GM12878 (cell line): ENCODE results near the gene SMC5. TPM values are rescaled to one million over a fixed set of nuclear protein-coding genes. Genes with fewer than 3 reads are reported as not detected.
"Not testable (repeated sequence)": the region's sequence is repeated elsewhere in the genome, so short reads cannot be mapped to it uniquely, and the experiment has no call there.

Experiments used
- ATAC-seq: fragments of 200-7000 bp; cut with Tn5 transposase; 3 replicates; pipeline ENCODE4 v1.9.1; 2020; ENCODE audit warnings: mild to moderate bottlenecking, moderate library complexity
- BruUV-seq: library from RNA; stranded (reverse); fragments of 400-500 nt; replicated peaks from 2 replicates; lab custom pipeline; 2021; lab: Mats Ljungman, UMichigan
- CTCF ChIA-PET: fragments of 300-600 bp; sonication (Branson Sonifier 250); formaldehyde crosslinking; extraction: SDS; loops from one replicate; lab custom pipeline; 2021; ENCODE audit warnings: inconsistent platforms; lab: Yijun Ruan, JAX
- POLR2A ChIA-PET: fragments of 350-600 bp; formaldehyde crosslinking; extraction: SDS; loops from one replicate; lab custom pipeline; 2021; ENCODE audit warnings: inconsistent platforms; lab: Charles Lee
- RAD21 ChIA-PET: fragments of 300-600 bp; sonication (Branson Sonifier 250); formaldehyde crosslinking; loops from one replicate; lab custom pipeline; 2023; ENCODE audit warnings: antibody characterized with exemption; ENCODE audit not compliant: unreplicated experiment; lab: Charles Lee
- SMC1A ChIA-PET: fragments of 300-600 bp; sonication (Branson Sonifier 250); formaldehyde crosslinking; loops from one replicate; lab custom pipeline; 2023; ENCODE audit not compliant: unreplicated experiment, uncharacterized antibody; lab: Charles Lee
- DNase-seq: peaks from one replicate; pipeline ENCODE4 v3.0.0-alpha.2; 2011; ENCODE audit warnings: low read depth, low spot score
- FAIRE-seq: peaks from 3 replicates; lab custom pipeline; 2011; peaks lifted over from hg19 to GRCh38; lab: Jason Lieb, UNC
- H2AFZ ChIP-seq: 2 replicates; pipeline ENCODE4 v1.6.0; 2011; ENCODE audit warnings: low read depth, low read length, control low read depth; ENCODE audit not compliant: control insufficient read depth
- H3K27ac ChIP-seq: 2 replicates; pipeline ENCODE4 v1.5.1; 2011; ENCODE audit warnings: control low read depth; ENCODE audit not compliant: control insufficient read depth, insufficient read depth
- H3K27me3 ChIP-seq, 2 experiments: replicated peaks in 1 of 2; 2 replicates each; pipeline versions ENCODE4 v1.6.0 to v1.6.1; 2011; ENCODE audit warnings: low read length in 1 of 2; ENCODE audit not compliant: control insufficient read depth in 2 of 2, insufficient read depth in 2 of 2
- H3K36me3 ChIP-seq, 2 experiments: 2 replicates each; pipeline ENCODE4 v1.5.1; 2011; ENCODE audit warnings: low read length in 1 of 2; ENCODE audit not compliant: control insufficient read depth in 2 of 2, insufficient read depth in 2 of 2
- H3K4me1 ChIP-seq: 2 replicates; pipeline ENCODE4 v1.6.1; 2011; ENCODE audit warnings: mild to moderate bottlenecking, low read length, moderate library complexity, mixed read lengths; ENCODE audit not compliant: control insufficient read depth, insufficient read depth
- H3K4me2 ChIP-seq: 2 replicates; pipeline ENCODE4 v1.6.0; 2011; ENCODE audit warnings: control low read depth; ENCODE audit not compliant: control insufficient read depth, insufficient read depth
- H3K4me3 ChIP-seq: fragments of 200-600 bp; sonication (generic); 2 replicates; pipeline ENCODE4 v1.5.1; 2016
- H3K79me2 ChIP-seq: 2 replicates; pipeline ENCODE4 v1.6.0; 2011; ENCODE audit warnings: low read length; ENCODE audit not compliant: control insufficient read depth, insufficient read depth
- H3K9ac ChIP-seq: 2 replicates; pipeline ENCODE4 v1.8.0; 2011; ENCODE audit warnings: low read length, control low read depth, mixed read lengths; ENCODE audit not compliant: control insufficient read depth, insufficient read depth
- H3K9me3 ChIP-seq: replicated peaks from 3 replicates; pipeline ENCODE4 v1.5.1; 2011; ENCODE audit warnings: mild to moderate bottlenecking, low read length; ENCODE audit not compliant: control insufficient read depth, insufficient read depth
- H4K20me1 ChIP-seq: 2 replicates; pipeline ENCODE4 v1.6.0; 2011; ENCODE audit not compliant: control insufficient read depth, insufficient read depth
- BCL11A ChIP-seq: IDR thresholded peaks from 2 replicates; pipeline ENCODE4 v1.6.1; 2011; ENCODE audit warnings: low read depth, low read length
- BRCA1 ChIP-seq: IDR thresholded peaks from 2 replicates; pipeline ENCODE4 v1.6.1; 2011; ENCODE audit warnings: low read depth, low read length, improper control_type of control experiment
- CHD4 ChIP-seq: fragments of 200-600 bp; sonication (generic); IDR thresholded peaks from 2 replicates; pipeline ENCODE4 v1.6.1; 2016; ENCODE audit warnings: mild to moderate bottlenecking
- CREM ChIP-seq: IDR thresholded peaks from 2 replicates; pipeline ENCODE4 v1.6.1; 2014; ENCODE audit warnings: antibody characterized with exemption, low read depth
- KLF5 ChIP-seq: fragments of 450-650 bp; IDR thresholded peaks from 2 replicates; pipeline ENCODE4 v1.6.1; 2014; ENCODE audit warnings: mild to moderate bottlenecking; ENCODE audit not compliant: partially characterized antibody
- MTA3 ChIP-seq: IDR thresholded peaks from 2 replicates; pipeline ENCODE4 v1.6.1; 2012; ENCODE audit warnings: low read length, inconsistent platforms, borderline replicate concordance
- MYC ChIP-seq: IDR thresholded peaks from 2 replicates; pipeline ENCODE4 v1.6.1; 2011; ENCODE audit warnings: mild to moderate bottlenecking, low read length, moderate library complexity, inconsistent platforms; ENCODE audit not compliant: insufficient read depth, insufficient replicate concordance, insufficient read length, severe bottlenecking
- SIN3A ChIP-seq: IDR thresholded peaks from 2 replicates; pipeline ENCODE4 v1.6.1; 2012; ENCODE audit warnings: low read depth, low read length, improper control_type of control experiment
- STAT1 ChIP-seq: fragments of 450-650 bp; conservative IDR thresholded peaks from 2 replicates; pipeline ENCODE4 v1.6.1; 2014; ENCODE audit warnings: antibody characterized with exemption, mild to moderate bottlenecking
- ZNF207 ChIP-seq: fragments of 450-650 bp; IDR thresholded peaks from 2 replicates; pipeline ENCODE4 v1.6.1; 2014; ENCODE audit warnings: antibody characterized with exemption, mild to moderate bottlenecking, borderline replicate concordance
- ZNF384 ChIP-seq: IDR thresholded peaks from 2 replicates; pipeline ENCODE4 v1.6.1; 2012; ENCODE audit warnings: low read depth, mild to moderate bottlenecking, low read length, improper control_type of control experiment, borderline replicate concordance
- ZZZ3 ChIP-seq: IDR thresholded peaks from 2 replicates; pipeline ENCODE4 v1.6.1; 2011; ENCODE audit warnings: low read depth; ENCODE audit not compliant: control insufficient read depth, insufficient read length
- WGBS: methylation state at CpG from one replicate; pipeline ENCODE4 v1.1.6; 2016; ENCODE audit warnings: low lambda C conversion rate; ENCODE audit not compliant: insufficient replicate concordance, insufficient coverage; ENCODE audit errors: missing lambda C conversion rate; 5-methylcytosine and 5-hydroxymethylcytosine counted together
- in situ Hi-C: fragments of 300-500 bp; cut with MboI; formaldehyde crosslinking; loops from 9 replicates; pipeline ENCODE4 v1.14.3; 2018; ENCODE audit warnings: mixed read lengths
- intact Hi-C: fragments of 100-400 bp; cut with micrococcal nuclease; formaldehyde crosslinking; loops from one replicate; pipeline ENCODE4 v1.14.2; 2022; ENCODE audit not compliant: unreplicated experiment
- polyA plus RNA-seq, 11 experiments: library from polyadenylated mRNA; depleted of rRNA in 4 of 11; unstranded in 6 of 11; stranded (reverse) in 5 of 11; fragments of >200 nt; fragmentation: Nextera tagmentation in 4 of 11; fragmentation: Illumina TruSeq in 1 of 11; extraction: Ambion mirVana in 4 of 11; extraction: Trizol in 1 of 11; gene quantifications; 1 replicate in 1 of 11; 2 replicates in 10 of 11; pipeline versions ENCODE4 v1.2.1 to v1.2.3, GENCODE V29; 2011 to 2016; ENCODE audit warnings: inconsistent platforms in 2 of 11, missing spikeins in 2 of 11, low read depth in 1 of 11
- total RNA-seq, 4 experiments: library from RNA; depleted of rRNA in 3 of 4; stranded (reverse); fragments of >200 nt in 3 of 4; fragmentation: Illumina TruSeq in 1 of 4; extraction: Trizol in 1 of 4; gene quantifications; 2 replicates each; pipeline versions ENCODE4 v1.2.1 to v1.2.3, GENCODE V29; 2013 to 2021
- TF ChIP-seq, protein P1 (sequence below): fragments of 450-650 bp; formaldehyde crosslinking; IDR thresholded peaks from 2 replicates; pipeline ENCODE4 v1.5.0; 2022; ENCODE audit warnings: mild to moderate bottlenecking, missing genetic modification characterization

SMC5 gene
- total and polyA plus RNA-seq, 10 of the 15 experiments (the other 5 are each of a cell fraction or from before 2014, with no cell fraction given): 6.5 to 47.1 (median 22.9) TPM

DNA sequence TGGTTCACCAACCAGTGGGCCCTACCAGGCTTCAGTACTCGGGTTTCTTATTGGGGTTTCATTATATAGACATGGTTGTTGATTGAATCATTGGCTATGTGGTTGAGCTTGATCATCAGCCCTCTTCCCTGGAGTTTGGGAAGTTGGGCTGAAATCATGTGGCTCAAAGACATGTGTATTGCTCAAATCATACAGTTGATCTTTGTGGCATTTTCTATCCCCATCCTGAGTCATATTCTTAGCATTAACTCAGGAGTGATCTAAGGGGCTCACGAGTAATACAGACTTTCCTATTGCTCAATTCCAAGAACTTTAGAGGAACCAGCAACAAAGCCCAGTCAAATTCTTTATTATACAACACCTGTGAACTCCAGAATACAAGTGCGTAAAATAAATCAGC, 66.2 kb downstream of the SMC5 start:
- no peak overlapping the region for H3K9ac ChIP-seq
- ChIA-PET CTCF (interaction anchor here (1.2 kb wide), 1 partner anchor 185 kb away, joined by 3 read pairs; no protein-coding TSS in a partner anchor), SMC1A (interaction anchor here (1.7 kb wide), 1 partner anchor 79 kb away, joined by 5 read pairs; no protein-coding TSS in a partner anchor), RAD21 (no interaction called here), POLR2A (no interaction called here)
- H2AFZ ChIP-seq: no peak overlapping the region
- H4K20me1 ChIP-seq: no peaks in the 10 kb centered on the region
- H3K4me3 ChIP-seq: no peak overlapping the region
- no TSS peak for BruUV-seq
- intact Hi-C loops (no loop called here), in situ Hi-C loops (no loop called here)
- TF ChIP-seq ZZZ3: no peak
- TF ChIP-seq CREM: no peak
- no peak for TF ChIP-seq SIN3A
- no peak for TF ChIP-seq ZNF207
- TF ChIP-seq MTA3: no peak
- no peak for TF ChIP-seq BCL11A
- TF ChIP-seq, protein P1, sequence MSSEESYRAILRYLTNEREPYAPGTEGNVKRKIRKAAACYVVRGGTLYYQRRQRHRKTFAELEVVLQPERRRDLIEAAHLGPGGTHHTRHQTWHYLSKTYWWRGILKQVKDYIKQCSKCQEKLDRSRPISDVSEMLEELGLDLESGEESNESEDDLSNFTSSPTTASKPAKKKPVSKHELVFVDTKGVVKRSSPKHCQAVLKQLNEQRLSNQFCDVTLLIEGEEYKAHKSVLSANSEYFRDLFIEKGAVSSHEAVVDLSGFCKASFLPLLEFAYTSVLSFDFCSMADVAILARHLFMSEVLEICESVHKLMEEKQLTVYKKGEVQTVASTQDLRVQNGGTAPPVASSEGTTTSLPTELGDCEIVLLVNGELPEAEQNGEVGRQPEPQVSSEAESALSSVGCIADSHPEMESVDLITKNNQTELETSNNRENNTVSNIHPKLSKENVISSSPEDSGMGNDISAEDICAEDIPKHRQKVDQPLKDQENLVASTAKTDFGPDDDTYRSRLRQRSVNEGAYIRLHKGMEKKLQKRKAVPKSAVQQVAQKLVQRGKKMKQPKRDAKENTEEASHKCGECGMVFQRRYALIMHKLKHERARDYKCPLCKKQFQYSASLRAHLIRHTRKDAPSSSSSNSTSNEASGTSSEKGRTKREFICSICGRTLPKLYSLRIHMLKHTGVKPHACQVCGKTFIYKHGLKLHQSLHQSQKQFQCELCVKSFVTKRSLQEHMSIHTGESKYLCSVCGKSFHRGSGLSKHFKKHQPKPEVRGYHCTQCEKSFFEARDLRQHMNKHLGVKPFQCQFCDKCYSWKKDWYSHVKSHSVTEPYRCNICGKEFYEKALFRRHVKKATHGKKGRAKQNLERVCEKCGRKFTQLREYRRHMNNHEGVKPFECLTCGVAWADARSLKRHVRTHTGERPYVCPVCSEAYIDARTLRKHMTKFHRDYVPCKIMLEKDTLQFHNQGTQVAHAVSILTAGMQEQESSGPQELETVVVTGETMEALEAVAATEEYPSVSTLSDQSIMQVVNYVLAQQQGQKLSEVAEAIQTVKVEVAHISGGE: no peak
- TF ChIP-seq CHD4: no peak
- TF ChIP-seq BRCA1: no peak
- TF ChIP-seq STAT1: no peak
- no peak for TF ChIP-seq ZNF384
- no peak for TF ChIP-seq MYC
- TF ChIP-seq KLF5: no peak
- FAIRE-seq: no peak
- H3K36me3 ChIP-seq: peaks cover 1 to 19% of the 10 kb centered on the region in 2 experiments
- WGBS: 94% methylated on average over 3 of the region's 3 CpGs
- H3K4me1 ChIP-seq: no peaks in the 10 kb centered on the region
- DNase-seq: no peak
- no peaks in the 10 kb centered on the region for H3K27me3 ChIP-seq
- H3K27ac ChIP-seq: no peak overlapping the region
- H3K9me3 ChIP-seq: peaks cover 10% of the 10 kb centered on the region; the same call in 2 of the 3 replicates
- H3K4me2 ChIP-seq: no peak overlapping the region
- no peaks in the 10 kb centered on the region for H3K79me2 ChIP-seq
- ATAC-seq: no peak

DNA sequence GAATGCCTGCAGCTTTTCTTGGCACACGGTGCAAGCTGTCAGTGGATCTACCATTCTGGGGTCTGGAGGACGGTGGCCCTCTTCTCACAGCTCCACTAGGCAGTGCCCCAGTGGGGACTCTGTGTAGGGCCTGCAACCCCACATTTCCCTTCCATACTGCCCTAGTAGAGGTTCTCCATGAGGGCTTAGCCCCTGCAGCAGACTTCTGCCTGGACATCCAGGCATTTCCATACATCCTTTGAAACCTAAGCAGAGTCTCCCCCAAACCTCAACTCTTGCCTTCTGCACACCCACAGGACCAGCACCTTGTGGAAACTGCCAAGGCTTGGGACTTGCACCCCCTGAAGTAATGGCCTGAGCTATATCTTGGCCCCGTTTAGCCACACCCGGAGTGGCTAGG, 69.8 kb downstream of the SMC5 start:
- WGBS: 97% methylated on average over 4 of the region's 4 CpGs
- H3K27me3 ChIP-seq, BruUV-seq, H3K4me2 ChIP-seq, FAIRE-seq, POLR2A ChIA-PET, H3K4me1 ChIP-seq, H3K9me3 ChIP-seq, H3K9ac ChIP-seq, H3K4me3 ChIP-seq, SMC1A ChIA-PET, H4K20me1 ChIP-seq, ATAC-seq, in situ Hi-C loops, DNase-seq, intact Hi-C loops, H2AFZ ChIP-seq, RAD21 ChIA-PET, H3K27ac ChIP-seq, H3K79me2 ChIP-seq, CTCF ChIA-PET: not testable (repeated sequence)
- peaks cover 1 to 13% of the 10 kb centered on the region in 2 experiments; a peak in 3 of 4 replicates for H3K36me3 ChIP-seq
